Mucosa of stomach (tissue), 1 donor: Measurements from ENCODE around the gene KRTCAP2.
"Not testable (repeated sequence)": the region's sequence is repeated elsewhere in the genome, so short reads cannot be mapped to it uniquely, and the experiment has no call there.

Source experiments
- H3K27me3 ChIP-seq: one replicate; pipeline ENCODE4 v1.7.0; 2013; ENCODE audit warnings: mild to moderate bottlenecking, low read length; ENCODE audit not compliant: control insufficient read depth, insufficient read depth
- H3K36me3 ChIP-seq: one replicate; pipeline ENCODE4 v1.7.0; 2013; ENCODE audit warnings: low read length; ENCODE audit not compliant: control insufficient read depth, insufficient read depth
- H3K4me1 ChIP-seq: one replicate; pipeline ENCODE4 v1.7.0; 2013; ENCODE audit warnings: mild to moderate bottlenecking, low read length; ENCODE audit not compliant: control insufficient read depth, insufficient read depth
- H3K4me3 ChIP-seq: one replicate; pipeline ENCODE4 v1.7.0; 2013; ENCODE audit warnings: low read length
- H3K9ac ChIP-seq: one replicate; pipeline ENCODE4 v1.7.0; 2013; ENCODE audit warnings: mild to moderate bottlenecking, low read length, moderate library complexity
- H3K9me3 ChIP-seq: one replicate; pipeline ENCODE4 v1.7.0; 2013; ENCODE audit warnings: mild to moderate bottlenecking, low read length, moderate library complexity; ENCODE audit not compliant: control insufficient read depth
- donor health status: Pancreatic carcinoma.

KRTCAP2 gene

GRCh38 chr1:155196103-155196892, 23.2 kb upstream of the KRTCAP2 start:
- Histone ChIP-seq H3K9ac (peak overlapping the region; percentile 64), H3K27me3 (no peaks in the 10 kb centered on the region), H3K36me3 (no peaks in the 10 kb centered on the region), H3K9me3 (no peaks in the 10 kb centered on the region), H3K4me3 (no peak overlapping the region), H3K4me1 (peaks cover 27% of the 10 kb centered on the region)

- Histone ChIP-seq H3K4me1 (peaks cover 27% of the 10 kb centered on the region), H3K9me3 (no peaks in the 10 kb centered on the region), H3K4me3 (peak overlapping the region; percentile 38), H3K36me3 (no peaks in the 10 kb centered on the region), H3K27me3 (no peaks in the 10 kb centered on the region), H3K9ac (peak overlapping the region; percentile 64)
Measured at GRCh38 chr1:155195201-155196102, 22.3 kb upstream of the KRTCAP2 start.

GRCh38 chr1:155193991-155194240, 20.8 kb upstream of the KRTCAP2 start:
- H3K4me1 ChIP-seq: peaks cover 27% of the 10 kb centered on the region
- H3K36me3 ChIP-seq: not testable (repeated sequence)
- H3K4me3 ChIP-seq: peak overlapping the region; percentile 67

GRCh38 chr1:155193275-155193990, 20.3 kb upstream of the KRTCAP2 start:
- no peaks in the 10 kb centered on the region for H3K9me3 ChIP-seq
- H3K4me1 ChIP-seq: peaks cover 27% of the 10 kb centered on the region
- H3K9ac ChIP-seq: peak overlapping the region; percentile 90
- H3K4me3 ChIP-seq: peak overlapping the region; percentile 67
- H3K27me3 ChIP-seq: no peaks in the 10 kb centered on the region
- H3K36me3 ChIP-seq: no peaks in the 10 kb centered on the region

More at GRCh38 chr1:155193991-155194240, 20.8 kb upstream of the KRTCAP2 start:
- peak overlapping the region; percentile 90 for H3K9ac ChIP-seq
- H3K27me3 ChIP-seq, H3K9me3 ChIP-seq: not testable (repeated sequence)

- peaks cover 7% of the 10 kb centered on the region for H3K36me3 ChIP-seq
- H3K9me3 ChIP-seq: no peaks in the 10 kb centered on the region
- peak overlapping the region; percentile 93 for H3K9ac ChIP-seq
- H3K4me3 ChIP-seq: peak overlapping the region; percentile 86
- peaks cover 27% of the 10 kb centered on the region for H3K4me1 ChIP-seq
- no peaks in the 10 kb centered on the region for H3K27me3 ChIP-seq
Measured at GRCh38 chr1:155192346-155193274, 19.5 kb upstream of the KRTCAP2 start.

GRCh38 chr1:155191904-155192303, 18.8 kb upstream of the KRTCAP2 start:
- Histone ChIP-seq H3K27me3 (no peaks in the 10 kb centered on the region), H3K9ac (peak overlapping the region; percentile 93), H3K36me3 (peaks cover 14% of the 10 kb centered on the region), H3K4me1 (peaks cover 32% of the 10 kb centered on the region), H3K9me3 (no peaks in the 10 kb centered on the region), H3K4me3 (peak overlapping the region; percentile 86)

- H3K27me3 ChIP-seq, H3K9ac ChIP-seq, H3K9me3 ChIP-seq, H3K4me3 ChIP-seq: not testable (repeated sequence)
- peaks cover 28% of the 10 kb centered on the region for H3K36me3 ChIP-seq
- peaks cover 41% of the 10 kb centered on the region for H3K4me1 ChIP-seq
Measured at GRCh38 chr1:155189926-155190325, 16.8 kb upstream of the KRTCAP2 start.

- peaks cover 39% of the 10 kb centered on the region for H3K4me1 ChIP-seq
- H3K36me3 ChIP-seq: peaks cover 28% of the 10 kb centered on the region
- H3K27me3 ChIP-seq: no peaks in the 10 kb centered on the region
- peak overlapping the region; percentile 88 for H3K9ac ChIP-seq
- peak overlapping the region; percentile 52 for H3K4me3 ChIP-seq
- no peaks in the 10 kb centered on the region for H3K9me3 ChIP-seq
Measured at GRCh38 chr1:155188268-155188667, 15.2 kb upstream of the KRTCAP2 start.

- H3K4me3 ChIP-seq: peak overlapping the region; percentile 52
- peaks cover 28% of the 10 kb centered on the region for H3K36me3 ChIP-seq
- peaks cover 36% of the 10 kb centered on the region for H3K4me1 ChIP-seq
- H3K27me3 ChIP-seq: no peaks in the 10 kb centered on the region
- H3K9ac ChIP-seq: peak overlapping the region; percentile 88
- no peaks in the 10 kb centered on the region for H3K9me3 ChIP-seq
Measured at GRCh38 chr1:155187456-155187891, 14.4 kb upstream of the KRTCAP2 start.

- Histone ChIP-seq H3K9me3 (no peaks in the 10 kb centered on the region), H3K4me3 (peak overlapping the region; percentile 52), H3K27me3 (no peaks in the 10 kb centered on the region), H3K9ac (peak overlapping the region; percentile 88), H3K36me3 (peaks cover 28% of the 10 kb centered on the region), H3K4me1 (peaks cover 40% of the 10 kb centered on the region)
Measured at GRCh38 chr1:155186794-155187455, 13.8 kb upstream of the KRTCAP2 start.
